ENCODE results near the gene HSPA9. TPM values are rescaled to one million over a fixed set of nuclear protein-coding genes. Genes with fewer than 3 reads are reported as not detected.
A peak's percentile ranks its signal among the peaks of the same experiment; 100 is the strongest.

HSPA9 gene
- total and polyA plus RNA-seq, 2 of the 13 experiments (the other 11 are each of a cell fraction or from before 2014, with no cell fraction given): 165 to 478 TPM

DNA sequence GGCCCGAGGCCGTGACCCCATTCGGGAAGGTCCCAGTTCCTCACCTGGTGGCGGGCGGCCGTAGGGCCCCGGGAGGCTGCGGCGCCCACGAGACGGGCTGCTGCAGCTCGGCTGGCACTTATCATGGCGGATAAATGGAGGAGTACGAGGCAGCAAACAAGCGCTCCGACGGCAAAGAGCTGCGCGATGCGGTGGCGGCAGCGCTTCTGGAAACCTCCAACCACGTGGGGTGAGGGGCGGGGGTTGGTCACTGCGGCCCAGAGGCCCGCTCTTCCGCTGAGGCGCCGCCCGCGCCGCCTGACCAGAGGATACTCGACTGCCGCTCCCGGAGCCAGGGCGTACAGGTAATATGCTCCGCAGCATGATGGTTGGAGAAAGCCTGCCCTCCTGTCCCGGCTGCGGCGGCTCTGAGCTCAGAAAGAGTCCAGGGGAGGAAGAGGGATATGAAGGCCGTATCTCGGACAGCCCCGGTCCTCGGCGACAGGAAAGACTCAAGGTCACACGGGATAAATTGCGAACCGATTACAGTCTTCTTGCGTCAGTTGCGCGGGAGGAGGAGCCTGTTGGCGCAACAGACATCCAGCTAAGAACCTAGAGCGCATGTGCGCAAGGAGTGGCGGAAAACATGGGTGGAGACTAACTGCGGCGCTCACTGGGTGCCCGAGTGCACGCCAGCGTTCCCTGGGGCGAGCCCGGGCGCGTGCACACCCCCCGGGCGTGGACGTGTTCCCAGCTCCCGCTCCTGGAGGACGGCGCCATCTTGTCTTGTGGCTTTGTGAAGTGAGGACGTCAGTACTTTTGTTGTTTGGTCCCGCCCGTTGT is at the start of gene HSPA9 (continued):
- 0 out of 2 replicates have a peak, but pooled peaks have one; percentile 47 for TF ChIP-seq ZFP1 (CRISPR knock-in tag; IDR thresholded peaks at IDR 0.05)
- peak; percentile 92; the same call in 1 of the 2 replicates for TF ChIP-seq REL (CRISPR knock-in tag; conservative IDR thresholded peaks at IDR 0.05)
- peak; percentile 81 for TF ChIP-seq RBM22 (optimal IDR thresholded peaks at IDR 0.05; ENCODE audit: low read length)
- TF ChIP-seq EP300 (IDR thresholded peaks at IDR 0.05; ENCODE audit: low read depth in 2 of 2, low read length in 2 of 2): peak; percentile 52 to 73
- TF ChIP-seq EP300 (CRISPR knock-in tag; IDR thresholded peaks at IDR 0.05; ENCODE audit: borderline replicate concordance): peak; percentile 71
- peak; percentile 93; the same call in 1 of the 2 replicates for TF ChIP-seq NFE2L1 (CRISPR knock-in tag; IDR thresholded peaks at IDR 0.05; ENCODE audit: borderline replicate concordance)
- TF ChIP-seq ZNF660 (CRISPR knock-in tag; IDR thresholded peaks at IDR 0.05; ENCODE audit: borderline replicate concordance, low read depth): no peak
- TF ChIP-seq, protein P1, sequence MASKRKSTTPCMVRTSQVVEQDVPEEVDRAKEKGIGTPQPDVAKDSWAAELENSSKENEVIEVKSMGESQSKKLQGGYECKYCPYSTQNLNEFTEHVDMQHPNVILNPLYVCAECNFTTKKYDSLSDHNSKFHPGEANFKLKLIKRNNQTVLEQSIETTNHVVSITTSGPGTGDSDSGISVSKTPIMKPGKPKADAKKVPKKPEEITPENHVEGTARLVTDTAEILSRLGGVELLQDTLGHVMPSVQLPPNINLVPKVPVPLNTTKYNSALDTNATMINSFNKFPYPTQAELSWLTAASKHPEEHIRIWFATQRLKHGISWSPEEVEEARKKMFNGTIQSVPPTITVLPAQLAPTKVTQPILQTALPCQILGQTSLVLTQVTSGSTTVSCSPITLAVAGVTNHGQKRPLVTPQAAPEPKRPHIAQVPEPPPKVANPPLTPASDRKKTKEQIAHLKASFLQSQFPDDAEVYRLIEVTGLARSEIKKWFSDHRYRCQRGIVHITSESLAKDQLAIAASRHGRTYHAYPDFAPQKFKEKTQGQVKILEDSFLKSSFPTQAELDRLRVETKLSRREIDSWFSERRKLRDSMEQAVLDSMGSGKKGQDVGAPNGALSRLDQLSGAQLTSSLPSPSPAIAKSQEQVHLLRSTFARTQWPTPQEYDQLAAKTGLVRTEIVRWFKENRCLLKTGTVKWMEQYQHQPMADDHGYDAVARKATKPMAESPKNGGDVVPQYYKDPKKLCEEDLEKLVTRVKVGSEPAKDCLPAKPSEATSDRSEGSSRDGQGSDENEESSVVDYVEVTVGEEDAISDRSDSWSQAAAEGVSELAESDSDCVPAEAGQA (IDR thresholded peaks at IDR 0.05; ENCODE audit: low read depth): 0 out of 2 replicates have a peak, but pooled peaks have one; percentile 62
- TF ChIP-seq, protein P1 (CRISPR knock-in tag; IDR thresholded peaks at IDR 0.05; ENCODE audit: borderline replicate concordance): peak; percentile 70; the same call in 1 of the 2 replicates
- TF ChIP-seq ZNF350 (CRISPR knock-in tag; IDR thresholded peaks at IDR 0.05; ENCODE audit: borderline replicate concordance, low read depth): peak; percentile 89
- TF ChIP-seq ZNF331 (CRISPR knock-in tag; IDR thresholded peaks at IDR 0.05): peak; percentile 37
- TF ChIP-seq GFI1 (CRISPR knock-in tag; IDR thresholded peaks at IDR 0.05; ENCODE audit: borderline replicate concordance): 0 out of 2 replicates have a peak, but pooled peaks have one; percentile 40
- peak; percentile 71 for TF ChIP-seq JARID2 (CRISPR knock-in tag; IDR thresholded peaks at IDR 0.05; ENCODE audit: insufficient replicate concordance)
- TF ChIP-seq ZIK1 (CRISPR knock-in tag; IDR thresholded peaks at IDR 0.05; ENCODE audit: borderline replicate concordance, low read depth): peak; percentile 29; the same call in 1 of the 2 replicates
- no peak; the same call in 1 of the 2 replicates for TF ChIP-seq PAX8 (CRISPR knock-in tag; IDR thresholded peaks at IDR 0.05; ENCODE audit: borderline replicate concordance)
- no peak for TF ChIP-seq ZNF652 (CRISPR knock-in tag; IDR thresholded peaks at IDR 0.05; ENCODE audit: borderline replicate concordance, low read depth)
- TF ChIP-seq, protein P2, sequence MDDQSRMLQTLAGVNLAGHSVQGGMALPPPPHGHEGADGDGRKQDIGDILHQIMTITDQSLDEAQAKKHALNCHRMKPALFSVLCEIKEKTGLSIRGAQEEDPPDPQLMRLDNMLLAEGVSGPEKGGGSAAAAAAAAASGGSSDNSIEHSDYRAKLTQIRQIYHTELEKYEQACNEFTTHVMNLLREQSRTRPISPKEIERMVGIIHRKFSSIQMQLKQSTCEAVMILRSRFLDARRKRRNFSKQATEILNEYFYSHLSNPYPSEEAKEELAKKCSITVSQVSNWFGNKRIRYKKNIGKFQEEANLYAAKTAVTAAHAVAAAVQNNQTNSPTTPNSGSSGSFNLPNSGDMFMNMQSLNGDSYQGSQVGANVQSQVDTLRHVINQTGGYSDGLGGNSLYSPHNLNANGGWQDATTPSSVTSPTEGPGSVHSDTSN (CRISPR knock-in tag; IDR thresholded peaks at IDR 0.05; ENCODE audit: borderline replicate concordance): 0 out of 2 replicates have a peak, but pooled peaks have one; percentile 65
- peak; percentile 99 for TF ChIP-seq DMAP1 (CRISPR knock-in tag; IDR thresholded peaks at IDR 0.05)
- peak; percentile 82 for TF ChIP-seq POLR2AphosphoS5 (IDR thresholded peaks at IDR 0.05; ENCODE audit: low read depth, low read length)
- peak; percentile 61 for TF ChIP-seq KAT7 (CRISPR knock-in tag; IDR thresholded peaks at IDR 0.05; ENCODE audit: borderline replicate concordance)
- 0 out of 2 replicates have a peak, but pooled peaks have one; percentile 25 for TF ChIP-seq ZNF224 (CRISPR knock-in tag; IDR thresholded peaks at IDR 0.05)
- peak; percentile 84 for TF ChIP-seq SPEN (CRISPR knock-in tag; IDR thresholded peaks at IDR 0.05; ENCODE audit: low read depth)
- TF ChIP-seq ZNF782 (CRISPR knock-in tag; IDR thresholded peaks at IDR 0.05; ENCODE audit: borderline replicate concordance): no peak; the same call in 1 of the 2 replicates
